GM19463 (cell line): ENCODE results near the gene ROR2.
"Not testable (repeated sequence)": the region's sequence is repeated elsewhere in the genome, so short reads cannot be mapped to it uniquely, and the experiment has no call there.

Source experiments
- ATAC-seq: cut with Tn5 transposase; IDR thresholded peaks from one replicate; pipeline ENCODE4 v1.9.1; 2021; ENCODE audit warnings: mild to moderate bottlenecking, moderate library complexity; ENCODE audit not compliant: unreplicated experiment

The ROR2 gene

DNA sequence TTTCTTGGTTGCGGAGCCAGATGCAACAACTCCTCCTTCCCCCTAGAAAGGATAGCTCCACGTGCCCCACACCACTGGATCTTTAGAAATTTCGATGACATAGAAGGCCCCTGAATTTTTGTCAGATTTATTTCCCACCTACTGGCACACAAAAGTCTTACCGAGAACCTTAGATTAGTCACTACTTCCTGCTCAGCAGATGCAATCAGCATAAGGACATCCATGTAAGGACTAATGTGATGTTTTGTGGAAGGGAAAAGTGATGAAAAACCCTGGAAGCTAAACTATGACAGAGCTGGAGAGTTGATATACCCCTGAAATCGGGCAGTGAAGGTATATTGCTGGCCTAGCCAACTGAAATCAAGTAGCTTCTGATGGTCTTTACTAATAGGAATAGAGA, 400.9 kb downstream of the ROR2 start:
- ATAC-seq: no peak

DNA sequence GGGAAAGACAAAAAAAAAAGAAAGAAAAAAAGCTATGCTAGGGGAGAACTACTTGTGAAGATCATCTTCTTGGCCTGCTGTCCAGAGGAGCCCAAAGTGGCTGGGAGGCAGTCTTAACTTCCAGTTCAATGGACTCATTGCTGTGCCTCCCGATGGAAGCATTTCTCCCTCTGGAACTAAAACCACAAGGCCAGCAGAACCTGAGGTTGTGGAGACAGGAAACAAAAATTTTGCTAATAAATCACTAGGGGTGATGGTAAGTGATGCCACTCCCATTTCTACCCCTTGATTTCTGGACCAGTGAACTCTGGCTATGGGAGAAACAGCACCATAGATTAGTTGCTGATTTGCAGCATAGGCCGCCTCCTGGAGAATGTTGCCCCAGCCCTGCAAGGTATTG, 402.9 kb downstream of the ROR2 start:
- ATAC-seq: no peak

DNA sequence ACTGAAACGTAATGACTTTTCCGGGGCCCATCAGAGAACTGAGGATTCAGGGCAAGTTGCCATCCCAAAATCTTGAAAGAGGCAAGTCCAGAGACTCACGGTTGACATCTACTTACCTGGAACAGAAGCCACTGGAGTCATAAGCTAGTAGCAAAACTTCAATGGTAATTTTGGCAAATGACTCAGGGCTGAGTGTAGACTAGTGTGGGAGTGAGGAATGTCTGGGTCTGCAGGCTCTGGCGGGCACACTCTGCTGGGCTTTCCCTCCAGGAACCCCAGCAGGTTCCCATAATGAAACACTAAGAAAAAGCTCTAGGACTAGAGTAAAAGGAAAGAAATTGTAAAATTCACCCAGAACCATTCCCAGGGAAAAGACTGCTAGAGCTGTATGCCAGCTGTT, 403.5 kb downstream of the ROR2 start:
- ATAC-seq: no peak

DNA sequence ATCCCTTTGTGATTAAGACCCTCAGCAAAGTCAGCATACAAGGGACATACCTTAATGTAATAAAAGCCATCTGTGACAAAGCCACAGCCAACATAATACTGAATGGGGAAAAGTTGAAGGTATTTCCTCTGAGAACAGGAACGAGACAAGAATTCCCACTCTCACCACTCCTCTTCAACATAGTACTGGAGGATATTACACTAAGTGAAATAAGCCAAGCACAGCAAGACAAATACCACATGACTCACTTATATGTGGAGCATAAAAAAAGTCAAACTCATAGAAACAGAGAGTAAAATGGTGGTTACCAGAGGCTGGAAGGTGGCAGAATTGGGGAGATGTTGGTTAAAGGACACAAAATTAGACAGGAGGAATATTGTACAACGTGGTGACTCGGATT, 408.3 kb downstream of the ROR2 start:
- no peak for ATAC-seq

DNA sequence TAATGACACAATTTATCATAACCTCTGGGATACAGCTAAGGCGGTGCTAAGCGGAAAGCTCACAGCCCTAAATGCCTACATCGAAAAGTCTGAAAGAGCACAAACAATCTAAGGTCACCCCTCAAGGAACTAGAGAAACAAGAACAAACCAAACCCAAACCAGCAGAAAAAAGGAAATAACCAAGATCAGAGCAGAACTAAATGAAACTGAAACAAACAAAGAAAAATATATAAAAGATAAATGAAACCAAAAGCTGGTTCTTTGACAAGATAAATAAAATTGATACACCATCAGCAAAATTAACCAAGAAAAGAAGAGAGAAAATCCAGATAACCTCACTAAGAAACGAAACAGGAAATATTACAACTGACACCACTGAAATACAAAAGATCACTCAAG, 409.5 kb downstream of the ROR2 start:
- ATAC-seq: not testable (repeated sequence)

DNA sequence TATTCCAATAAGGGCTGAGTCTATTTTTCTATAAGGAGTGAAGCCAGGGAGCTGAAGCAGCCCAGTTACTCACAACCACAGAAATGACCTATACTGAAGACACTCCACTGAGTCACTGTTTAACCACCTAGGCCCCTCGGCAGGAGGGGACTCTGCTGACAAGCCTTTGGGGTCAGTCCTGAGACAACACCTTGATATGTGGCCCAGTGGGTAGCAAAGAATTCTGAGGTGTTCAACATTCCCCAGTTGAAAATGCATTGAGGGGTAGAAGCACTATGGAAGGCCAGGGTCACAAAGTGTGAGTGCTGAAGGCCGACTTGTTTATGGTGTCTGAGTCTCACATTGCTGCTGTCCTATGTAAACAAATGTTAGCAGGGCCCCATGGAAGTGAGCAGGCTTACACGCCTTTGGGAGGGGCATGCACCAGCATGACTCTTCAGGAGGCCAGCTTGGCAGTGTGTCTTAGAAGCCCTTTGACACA, 413.8 kb downstream of the ROR2 start:
- ATAC-seq: no peak

DNA sequence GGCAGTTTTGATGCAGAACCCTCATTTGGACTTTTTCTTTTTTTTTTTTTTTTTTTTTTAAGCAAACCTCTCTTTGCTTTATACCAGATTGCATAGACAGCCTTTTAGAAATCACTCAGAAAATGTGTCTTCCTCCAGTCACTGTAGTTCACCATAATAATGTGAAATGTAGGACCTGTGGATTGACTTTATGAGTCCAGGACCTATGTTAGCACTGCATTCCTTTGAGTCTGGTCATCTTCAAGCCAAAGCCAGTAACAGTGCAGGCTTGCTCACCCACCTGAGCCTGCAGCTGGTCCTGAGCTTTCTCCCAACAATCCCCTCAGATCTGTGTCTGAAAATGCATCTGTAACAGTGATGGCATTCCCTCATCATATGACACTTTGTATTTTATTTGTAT, 415.7 kb downstream of the ROR2 start:
- ATAC-seq: no peak

DNA sequence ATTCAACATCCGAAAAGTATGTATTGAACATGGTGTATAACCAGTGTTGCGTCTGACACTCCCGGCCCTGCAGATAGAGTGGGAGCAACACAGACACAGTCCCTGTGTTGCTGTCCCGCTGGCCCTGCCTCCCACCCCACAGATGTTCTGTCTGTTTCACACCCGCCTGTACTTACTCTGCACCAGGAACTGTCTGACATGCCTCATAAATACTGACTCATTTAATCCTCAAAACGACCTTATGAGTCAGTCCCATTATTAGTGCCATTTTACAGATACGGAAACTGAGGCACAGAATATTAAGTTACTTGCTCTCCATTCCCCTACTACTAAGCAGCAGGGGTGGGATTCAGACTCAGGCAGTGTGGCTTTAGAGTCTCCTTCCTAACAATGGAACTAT, 416.6 kb downstream of the ROR2 start:
- ATAC-seq: no peak

DNA sequence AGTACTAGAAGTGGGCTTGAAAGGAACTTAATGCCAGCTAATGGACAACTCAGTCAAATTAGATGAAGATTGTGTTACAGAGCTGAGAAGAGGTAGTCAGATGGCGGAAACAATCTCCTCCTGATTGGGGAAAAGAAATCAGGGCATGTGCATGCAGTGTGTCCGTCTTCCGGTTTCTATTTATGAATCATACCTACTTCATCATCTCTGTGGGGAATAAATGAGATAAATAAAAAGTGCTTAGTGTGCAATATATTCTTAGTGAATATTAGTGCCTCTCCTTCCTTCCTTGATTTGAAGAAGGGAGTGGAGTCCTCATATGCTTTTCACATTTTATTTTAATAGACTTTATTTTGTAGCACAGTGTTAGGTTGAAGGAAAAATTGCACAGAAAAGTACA, 417.7 kb downstream of the ROR2 start:
- no peak for ATAC-seq

DNA sequence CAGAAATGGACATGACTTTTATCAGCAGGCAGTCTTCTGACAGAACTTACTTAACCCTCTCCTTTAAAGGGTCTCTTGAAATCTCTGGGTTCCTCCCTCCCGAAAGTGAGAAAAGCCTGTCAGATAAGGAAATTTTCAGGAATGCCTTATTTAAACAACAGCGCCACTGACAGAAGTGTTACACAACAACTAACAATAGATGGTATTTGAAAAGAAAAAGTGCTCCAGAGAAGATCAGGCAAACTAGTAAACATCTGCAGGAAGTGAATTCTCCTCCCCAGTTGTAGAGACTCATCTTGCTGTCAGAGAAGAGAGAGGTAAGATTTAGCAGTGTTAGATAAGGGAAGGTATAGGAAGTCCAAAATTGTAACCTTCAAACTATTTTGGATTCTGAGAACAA, 419.2 kb downstream of the ROR2 start:
- no peak for ATAC-seq

DNA sequence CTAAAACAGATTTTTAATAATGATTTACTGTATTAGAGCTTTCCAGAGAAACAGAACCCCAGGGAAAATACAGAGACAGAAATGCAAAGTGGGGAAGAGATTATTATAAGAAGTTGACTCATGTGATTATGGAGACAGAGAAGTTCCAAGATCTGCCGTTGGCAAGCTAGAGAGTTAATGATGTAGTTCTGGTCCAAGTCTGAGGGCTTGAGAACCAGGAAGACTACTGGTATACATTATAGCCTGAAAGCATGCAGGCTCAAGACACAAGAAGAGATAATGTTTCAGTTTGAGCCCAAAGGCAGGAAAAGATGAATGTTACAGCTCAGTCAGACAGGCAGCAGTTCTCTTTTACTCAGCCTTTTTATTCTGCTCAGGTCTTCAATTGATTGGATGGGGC, 427.5 kb downstream of the ROR2 start:
- ATAC-seq: no peak

DNA sequence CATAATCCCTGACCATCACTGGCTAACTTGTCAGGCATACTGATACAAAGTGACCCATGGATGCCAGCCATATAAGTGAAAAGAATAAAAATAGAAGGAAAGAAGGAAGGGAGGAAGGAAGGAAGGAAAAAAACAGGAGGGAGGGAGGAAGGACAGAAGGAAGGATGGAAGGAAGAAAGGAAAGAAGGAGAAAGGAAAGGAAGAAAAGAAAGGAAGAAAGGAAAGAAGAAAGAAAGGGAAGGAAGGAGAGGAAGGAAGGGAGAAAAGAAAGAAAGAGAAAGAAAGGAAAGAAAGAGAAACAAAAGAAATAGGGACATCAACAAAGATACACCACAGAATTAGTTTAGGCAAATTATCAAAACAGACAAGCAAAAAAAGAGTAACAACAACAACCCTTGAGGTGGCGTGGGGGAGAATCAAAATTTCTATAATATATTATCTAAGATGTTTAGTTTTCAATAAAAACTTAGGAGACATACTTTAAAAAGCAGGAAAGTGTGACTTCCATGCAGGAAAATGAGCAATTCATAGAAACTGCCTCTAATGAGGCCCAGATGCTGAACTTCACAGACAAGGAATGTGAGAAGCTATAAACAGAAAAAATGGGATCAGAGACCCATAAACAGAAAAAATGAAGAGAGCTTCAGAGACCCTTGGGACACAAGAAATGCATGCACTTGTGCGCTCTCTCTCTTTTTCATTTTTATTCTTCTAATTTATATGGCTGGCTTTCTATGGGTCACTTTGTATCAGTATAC, 430.3 kb downstream of the ROR2 start:
- no peak for ATAC-seq

DNA sequence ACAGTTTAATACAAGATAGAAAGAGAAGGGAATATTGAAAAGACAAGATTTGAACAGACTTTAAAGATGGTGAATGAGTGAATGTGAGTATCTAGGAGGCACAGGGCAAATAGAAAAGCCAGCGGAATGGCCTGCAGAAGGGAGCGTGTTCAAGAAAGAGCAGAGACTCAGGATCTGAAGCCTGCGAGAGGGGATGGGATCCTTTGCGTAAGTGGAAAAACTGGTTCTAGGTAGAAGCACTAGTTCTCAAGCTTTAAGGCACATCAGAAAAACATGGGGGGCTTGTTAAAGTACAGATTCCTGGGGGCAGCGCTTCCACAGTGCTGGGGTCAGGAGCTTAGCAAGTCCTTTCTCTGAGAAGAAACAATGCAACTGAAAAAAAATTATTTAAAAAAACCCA, 431.6 kb downstream of the ROR2 start:
- ATAC-seq: no peak

DNA sequence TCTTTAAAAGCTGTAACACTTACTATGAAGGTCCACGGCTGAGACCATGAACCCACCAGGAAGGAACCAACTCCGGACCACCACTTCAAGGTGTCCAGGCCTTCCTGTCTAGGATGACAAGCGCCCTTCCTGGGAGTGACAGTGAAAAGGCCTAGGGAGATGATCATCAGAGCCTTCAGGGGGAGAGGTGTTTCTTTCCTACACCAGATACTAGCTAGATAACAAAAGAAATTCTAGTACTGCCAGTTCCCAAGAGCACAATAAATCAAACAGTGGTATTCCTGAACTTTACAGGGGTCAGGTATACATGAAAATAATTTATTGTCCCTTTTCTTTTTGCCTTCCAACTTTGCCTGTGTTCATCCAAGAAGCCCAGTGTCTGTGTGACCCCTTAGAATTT, 432.2 kb downstream of the ROR2 start:
- ATAC-seq: no peak

DNA sequence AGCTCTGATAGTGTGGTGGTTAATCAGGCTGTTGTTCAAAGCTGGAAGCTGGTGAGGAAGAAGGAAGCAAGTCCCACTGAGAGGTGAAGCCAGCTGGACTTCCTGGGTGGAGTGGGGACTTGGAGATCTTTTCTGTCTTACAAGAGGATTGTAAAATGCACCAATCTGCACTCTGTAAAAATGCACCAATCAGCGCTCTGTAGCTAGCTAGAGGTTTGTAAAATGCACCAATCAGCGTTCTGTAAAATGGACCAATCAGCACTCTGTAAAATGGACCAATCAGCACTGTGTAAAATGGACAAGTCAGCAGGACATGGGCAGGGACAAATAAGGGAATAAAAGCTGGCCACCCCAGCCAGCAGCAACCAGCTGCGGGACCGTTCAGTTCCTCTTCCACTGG, 432.7 kb downstream of the ROR2 start:
- not testable (repeated sequence) for ATAC-seq

DNA sequence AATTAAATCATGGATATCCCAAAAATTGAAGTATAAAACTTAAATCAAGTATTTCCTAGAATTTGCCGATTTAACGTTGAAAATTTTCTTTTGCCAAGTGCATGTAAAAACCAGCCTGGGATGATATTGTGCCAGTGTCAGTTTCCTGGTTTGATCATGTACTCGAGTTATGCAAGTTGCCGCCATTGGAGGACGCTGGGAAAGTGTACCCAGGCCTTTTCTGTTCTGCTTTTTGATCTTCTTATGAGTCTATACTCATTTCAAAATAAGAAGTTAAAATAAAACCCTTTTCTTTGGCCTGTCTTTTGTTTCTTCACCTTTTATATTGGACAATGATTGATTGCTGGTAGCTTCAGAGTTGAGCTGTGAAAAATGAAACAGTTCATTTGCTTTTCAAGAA, 433.3 kb downstream of the ROR2 start:
- ATAC-seq: no peak

DNA sequence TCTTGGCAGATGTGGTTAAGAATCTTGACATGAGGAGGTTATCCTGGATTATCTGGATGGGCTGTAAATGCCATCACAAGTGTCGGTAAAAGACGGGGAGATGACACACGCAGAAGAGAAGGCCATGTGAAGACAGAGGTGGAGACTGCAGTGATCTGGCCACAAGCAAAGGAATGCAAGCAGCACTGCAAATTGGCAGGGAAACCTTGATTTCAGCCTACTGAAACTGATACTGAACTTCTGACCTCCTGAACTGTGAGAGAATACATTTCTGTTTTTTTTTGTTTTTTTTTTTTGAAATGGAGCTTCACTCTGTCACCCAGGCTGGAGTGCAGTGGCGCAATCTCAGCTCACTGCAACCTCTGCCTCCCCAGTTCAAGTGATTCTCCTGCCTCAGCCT, 433.9 kb downstream of the ROR2 start:
- ATAC-seq: no peak

DNA sequence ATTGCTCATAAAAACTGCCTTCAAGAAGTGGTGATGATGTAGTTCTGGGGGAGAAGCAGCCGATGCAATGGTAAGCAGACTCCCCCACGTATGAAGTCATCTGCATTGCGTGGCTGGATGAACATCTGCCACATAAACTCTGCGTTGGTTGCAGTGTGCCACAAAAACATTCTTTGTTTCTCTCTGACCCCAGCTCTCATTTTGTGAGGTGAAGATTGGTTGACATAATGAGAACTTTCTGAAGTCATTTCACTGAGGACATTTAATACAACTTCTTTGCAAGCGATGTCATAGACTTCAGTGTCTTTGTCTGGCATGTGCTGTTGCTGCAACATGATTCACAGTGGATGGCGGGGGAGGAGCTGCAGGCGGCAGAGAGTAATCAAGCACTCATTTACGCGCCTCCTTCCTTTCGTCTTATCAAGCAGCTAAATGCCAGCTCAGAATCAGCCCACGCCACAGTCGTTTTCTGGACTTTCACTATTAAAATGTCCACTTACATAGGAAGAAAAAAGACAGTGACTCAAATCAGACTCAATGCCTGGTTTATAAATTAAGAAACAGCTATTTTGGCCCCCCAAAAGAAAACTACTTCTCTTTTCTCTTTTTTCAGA, 434.8 kb downstream of the ROR2 start:
- ATAC-seq: peak; percentile 79
